HepG2 (cell line): ENCODE measurements around the gene SYS1. TPM values are rescaled to one million over a fixed set of nuclear protein-coding genes. Genes with fewer than 3 reads are reported as not detected.

ENCODE experiments used
- CERS6 ChIP-seq: sonication (generic); formaldehyde crosslinking; IDR thresholded peaks from 2 replicates; pipeline ENCODE4 v1.5.0; 2020; ENCODE audit warnings: missing genetic modification reagents
- E2F1 ChIP-seq: sonication (generic); formaldehyde crosslinking; IDR thresholded peaks from 2 replicates; pipeline ENCODE4 v1.5.0; 2020; ENCODE audit warnings: missing genetic modification reagents
- FOXP4 ChIP-seq: sonication (generic); formaldehyde crosslinking; IDR thresholded peaks from 2 replicates; pipeline ENCODE4 v1.4.0; 2020; ENCODE audit warnings: missing genetic modification reagents
- MIER3 ChIP-seq: IDR thresholded peaks from 2 replicates; pipeline ENCODE4 v1.6.1; 2016; ENCODE audit warnings: missing compliant biosample characterization, borderline replicate concordance
- MTA1 ChIP-seq: sonication (generic); formaldehyde crosslinking; IDR thresholded peaks from 2 replicates; pipeline ENCODE4 v1.4.0; 2020; ENCODE audit warnings: missing genetic modification reagents, mild to moderate bottlenecking, borderline replicate concordance
- SRSF9 ChIP-seq: fragments of 200-400 bp; formaldehyde crosslinking; IDR thresholded peaks from 2 replicates; pipeline ENCODE4 v1.6.1; 2018; ENCODE audit warnings: borderline replicate concordance, mild to moderate bottlenecking, low read depth, low read length; ENCODE audit not compliant: insufficient read depth, poor library complexity, severe bottlenecking
- ZMYM2 ChIP-seq: sonication (generic); formaldehyde crosslinking; IDR thresholded peaks from 2 replicates; pipeline ENCODE4 v1.8.0; 2022; ENCODE audit warnings: mild to moderate bottlenecking, missing genetic modification reagents
- ZNF101 ChIP-seq: sonication (generic); formaldehyde crosslinking; IDR thresholded peaks from 2 replicates; pipeline ENCODE4 v1.4.0; 2020; ENCODE audit warnings: mild to moderate bottlenecking, low read depth, missing genetic modification reagents, borderline replicate concordance
- ZNF275 ChIP-seq: sonication (generic); formaldehyde crosslinking; IDR thresholded peaks from 2 replicates; pipeline ENCODE4 v1.8.0; 2022; ENCODE audit warnings: missing genetic modification reagents, mild to moderate bottlenecking, inconsistent platforms, borderline replicate concordance
- ZNF280B ChIP-seq: sonication (generic); formaldehyde crosslinking; IDR thresholded peaks from 2 replicates; pipeline ENCODE4 v1.5.0; 2020; ENCODE audit warnings: missing genetic modification reagents, mild to moderate bottlenecking, borderline replicate concordance
- ZNF644 ChIP-seq: IDR thresholded peaks from 2 replicates; pipeline ENCODE4 v1.6.1; 2016; ENCODE audit warnings: low read depth
- ZSCAN21 ChIP-seq: sonication (generic); formaldehyde crosslinking; IDR thresholded peaks from 2 replicates; pipeline ENCODE4 v1.8.0; 2022; ENCODE audit warnings: mild to moderate bottlenecking, missing genetic modification reagents, moderate library complexity, borderline replicate concordance
- ZSCAN5A ChIP-seq: sonication (generic); formaldehyde crosslinking; IDR thresholded peaks from 2 replicates; pipeline ENCODE4 v1.8.0; 2022; ENCODE audit warnings: mild to moderate bottlenecking, missing genetic modification reagents, borderline replicate concordance
- polyA plus RNA-seq, 8 experiments: library from polyadenylated mRNA; depleted of rRNA in 3 of 8; stranded (reverse) in 7 of 8; unstranded in 1 of 8; fragments of >200 nt; fragmentation: Illumina TruSeq in 4 of 8; extraction: Trizol in 4 of 8; gene quantifications; 2 replicates each; pipeline versions ENCODE4 v1.2.1 to v1.2.3, GENCODE V29; 2011 to 2016; ENCODE audit warnings: low read depth in 4 of 8, missing spikeins in 1 of 8, mixed read lengths in 1 of 8; ENCODE audit not compliant: insufficient read depth in 1 of 8
- total RNA-seq, 5 experiments: library from RNA; depleted of rRNA; stranded (reverse); fragments of >200 nt; fragmentation: Illumina TruSeq; extraction: Trizol; gene quantifications; 2 replicates each; pipeline ENCODE4 v1.2.3, GENCODE V29; 2016; ENCODE audit warnings: low read depth in 1 of 5

The SYS1 gene
- total and polyA plus RNA-seq, 2 of the 13 experiments (the other 11 are each of a cell fraction or from before 2014, with no cell fraction given): 38.3 to 65.6 TPM

GRCh38 chr20:45359406-45360148 is 3.4 kb upstream of the SYS1 start (continued):
- TF ChIP-seq ZNF275 (CRISPR knock-in tag): no peak
- TF ChIP-seq ZMYM2: peak; percentile 7; the same call in 1 of the 2 replicates
- TF ChIP-seq ZSCAN5A (CRISPR knock-in tag): no peak
- no peak for TF ChIP-seq ZNF101 (CRISPR knock-in tag)
- no peak for TF ChIP-seq ZSCAN21
- no peak; the same call in 1 of the 2 replicates for TF ChIP-seq FOXP4 (CRISPR knock-in tag)
- no peak for TF ChIP-seq CERS6
- TF ChIP-seq MTA1 (CRISPR knock-in tag): no peak; the same call in none of the 2 replicates
- no peak for TF ChIP-seq ZNF644 (CRISPR knock-in tag)
- no peak for TF ChIP-seq SRSF9
- 0 out of 2 replicates have a peak, but pooled peaks have one; percentile 64 for TF ChIP-seq E2F1
- no peak for TF ChIP-seq ZNF280B
- no peak for TF ChIP-seq MIER3 (CRISPR knock-in tag)
